ENCODE data around the gene LSM14A.
A peak's percentile ranks its signal among the peaks of the same experiment; 100 is the strongest.

Gene LSM14A

GRCh38 chr19:34263745-34264237 lies 91.5 kb downstream of the LSM14A start:
- in situ Hi-C loops (cut with HindIII; ENCODE audit: low pct_ligation_motif_present, low pct_unique_long_range_greater_than_20kb, low sequenced_read_pairs): no loop called here
- no peak for DNase-seq

- DNase-seq: no peak
- in situ Hi-C loops (cut with HindIII; ENCODE audit: low pct_ligation_motif_present, low pct_unique_long_range_greater_than_20kb, low sequenced_read_pairs): no loop called here
These were observed 92.9 kb downstream of the LSM14A start for GRCh38 chr19:34265221-34265650.

- no peak for DNase-seq
- in situ Hi-C loops (cut with HindIII; ENCODE audit: low pct_ligation_motif_present, low pct_unique_long_range_greater_than_20kb, low sequenced_read_pairs): no loop called here
These were observed 96.8 kb downstream of the LSM14A start for GRCh38 chr19:34269081-34269480.

GRCh38 chr19:34269489-34269888 lies 97.2 kb downstream of the LSM14A start:
- no peak for DNase-seq
- in situ Hi-C loops (cut with HindIII; ENCODE audit: low pct_ligation_motif_present, low pct_unique_long_range_greater_than_20kb, low sequenced_read_pairs): no loop called here

- DNase-seq: peak; percentile 17
- in situ Hi-C loops (cut with HindIII; ENCODE audit: low pct_ligation_motif_present, low pct_unique_long_range_greater_than_20kb, low sequenced_read_pairs): no loop called here
These were observed 97.8 kb downstream of the LSM14A start for GRCh38 chr19:34269968-34270621.

GRCh38 chr19:34273121-34273520 lies 100.8 kb downstream of the LSM14A start:
- DNase-seq: no peak
- in situ Hi-C loops (cut with HindIII; ENCODE audit: low pct_ligation_motif_present, low pct_unique_long_range_greater_than_20kb, low sequenced_read_pairs): no loop called here

GRCh38 chr19:34274284-34274826 lies 102.1 kb downstream of the LSM14A start:
- in situ Hi-C loops (cut with HindIII; ENCODE audit: low pct_ligation_motif_present, low pct_unique_long_range_greater_than_20kb, low sequenced_read_pairs): no loop called here
- DNase-seq: no peak

GRCh38 chr19:34274827-34275625 lies 102.7 kb downstream of the LSM14A start:
- in situ Hi-C loops (cut with HindIII; ENCODE audit: low pct_ligation_motif_present, low pct_unique_long_range_greater_than_20kb, low sequenced_read_pairs): no loop called here
- no peak for DNase-seq

- DNase-seq: no peak
- in situ Hi-C loops (cut with HindIII; ENCODE audit: low pct_ligation_motif_present, low pct_unique_long_range_greater_than_20kb, low sequenced_read_pairs): no loop called here
These were observed 103.4 kb downstream of the LSM14A start for GRCh38 chr19:34275705-34276104.

- DNase-seq: no peak
- in situ Hi-C loops (cut with HindIII; ENCODE audit: low pct_ligation_motif_present, low pct_unique_long_range_greater_than_20kb, low sequenced_read_pairs): no loop called here
These were observed 104.3 kb downstream of the LSM14A start for GRCh38 chr19:34276614-34277013.

- in situ Hi-C loops (cut with HindIII; ENCODE audit: low pct_ligation_motif_present, low pct_unique_long_range_greater_than_20kb, low sequenced_read_pairs): no loop called here
- DNase-seq: no peak
These were observed 104.9 kb downstream of the LSM14A start for GRCh38 chr19:34277244-34277643.

GRCh38 chr19:34278783-34279182 lies 106.5 kb downstream of the LSM14A start:
- in situ Hi-C loops (cut with HindIII; ENCODE audit: low pct_ligation_motif_present, low pct_unique_long_range_greater_than_20kb, low sequenced_read_pairs): no loop called here
- no peak for DNase-seq
